GM19035 (cell line): ENCODE results near the gene TMEM198.

Experiments used
- ATAC-seq: cut with Tn5 transposase; IDR thresholded peaks from one replicate; pipeline ENCODE4 v1.9.1; 2021; ENCODE audit not compliant: unreplicated experiment

Gene TMEM198

GRCh38 chr2:219561179-219562048, 17.6 kb downstream of the TMEM198 start:
- ATAC-seq, result no peak

DNA sequence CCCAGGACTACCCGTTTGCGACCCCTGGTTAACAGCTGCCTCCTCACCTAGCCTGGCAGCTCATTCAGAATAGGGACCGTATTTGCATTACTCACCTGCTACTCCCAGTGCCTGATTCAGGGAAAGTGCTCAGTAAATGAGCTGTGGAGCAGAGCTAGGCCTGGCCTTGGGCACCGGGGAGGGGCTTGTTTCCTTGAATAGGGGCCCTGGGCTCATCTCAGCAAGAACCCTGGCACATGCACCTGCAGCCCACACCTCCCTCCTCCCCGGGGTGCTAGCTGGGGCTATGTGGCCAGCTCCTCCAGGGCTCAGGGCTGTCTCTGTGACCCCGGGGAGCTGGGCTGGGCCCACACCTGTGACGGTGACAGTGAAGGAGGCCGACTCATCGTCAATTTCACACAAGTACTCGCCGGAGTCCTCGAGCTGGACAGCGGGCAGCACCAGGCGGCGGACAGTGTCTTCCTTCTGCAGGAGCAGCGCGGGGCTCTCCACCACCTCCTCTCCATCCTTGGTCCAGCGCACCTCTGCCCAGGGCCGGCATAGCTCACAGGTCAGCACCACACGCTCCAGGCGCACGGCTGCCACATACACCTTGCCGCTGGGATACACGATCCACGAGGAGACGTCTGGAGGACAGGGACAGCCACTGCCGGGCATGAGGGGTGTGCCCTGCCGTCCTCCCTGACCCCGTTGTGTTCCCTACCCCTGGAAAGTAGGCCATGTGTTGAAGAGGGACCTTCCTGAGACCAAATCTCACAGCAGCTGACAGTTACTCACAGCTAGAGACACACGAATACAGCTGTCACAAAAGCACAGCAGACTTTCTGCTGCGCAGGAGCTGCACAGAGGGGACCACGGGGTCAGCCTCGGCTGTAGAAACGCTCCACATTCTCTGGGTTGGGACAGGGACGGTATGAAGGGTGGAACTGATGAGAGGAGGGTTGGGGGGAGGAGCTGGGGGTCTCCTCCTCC, 18.5 kb downstream of the TMEM198 start:
- ATAC-seq, result no peak

DNA sequence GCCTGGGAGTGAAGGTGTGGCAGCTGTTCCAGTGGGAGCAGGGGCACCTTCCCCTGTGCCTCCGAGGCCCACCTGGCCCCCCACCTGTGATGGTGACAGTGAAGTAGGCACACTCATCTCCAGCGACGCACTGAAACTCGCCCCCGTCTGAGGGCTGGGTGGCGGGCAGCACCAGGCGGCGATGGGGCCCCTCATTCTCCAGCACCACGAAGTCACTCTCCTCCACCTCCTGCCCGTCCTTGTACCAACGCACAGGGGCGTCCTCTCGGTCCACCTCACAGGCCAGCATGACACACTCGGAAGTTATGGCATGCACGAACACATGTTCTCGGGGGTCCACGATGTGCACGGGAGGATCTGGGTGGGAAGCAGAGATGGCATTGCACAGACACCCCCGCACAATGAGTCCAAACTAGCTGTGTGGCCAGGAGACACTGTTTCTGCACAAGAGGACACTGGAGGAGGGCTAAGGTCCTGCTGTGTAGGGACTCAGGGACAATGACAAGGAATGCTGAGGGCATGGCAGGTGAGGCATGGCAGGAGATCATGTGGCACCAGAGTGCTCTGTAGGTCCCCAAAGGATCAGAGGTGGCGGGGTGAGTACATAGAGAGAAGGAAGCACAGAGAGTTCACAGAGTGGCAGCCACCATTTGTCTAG, 19.6 kb downstream of the TMEM198 start:
- ATAC-seq, result no peak

DNA sequence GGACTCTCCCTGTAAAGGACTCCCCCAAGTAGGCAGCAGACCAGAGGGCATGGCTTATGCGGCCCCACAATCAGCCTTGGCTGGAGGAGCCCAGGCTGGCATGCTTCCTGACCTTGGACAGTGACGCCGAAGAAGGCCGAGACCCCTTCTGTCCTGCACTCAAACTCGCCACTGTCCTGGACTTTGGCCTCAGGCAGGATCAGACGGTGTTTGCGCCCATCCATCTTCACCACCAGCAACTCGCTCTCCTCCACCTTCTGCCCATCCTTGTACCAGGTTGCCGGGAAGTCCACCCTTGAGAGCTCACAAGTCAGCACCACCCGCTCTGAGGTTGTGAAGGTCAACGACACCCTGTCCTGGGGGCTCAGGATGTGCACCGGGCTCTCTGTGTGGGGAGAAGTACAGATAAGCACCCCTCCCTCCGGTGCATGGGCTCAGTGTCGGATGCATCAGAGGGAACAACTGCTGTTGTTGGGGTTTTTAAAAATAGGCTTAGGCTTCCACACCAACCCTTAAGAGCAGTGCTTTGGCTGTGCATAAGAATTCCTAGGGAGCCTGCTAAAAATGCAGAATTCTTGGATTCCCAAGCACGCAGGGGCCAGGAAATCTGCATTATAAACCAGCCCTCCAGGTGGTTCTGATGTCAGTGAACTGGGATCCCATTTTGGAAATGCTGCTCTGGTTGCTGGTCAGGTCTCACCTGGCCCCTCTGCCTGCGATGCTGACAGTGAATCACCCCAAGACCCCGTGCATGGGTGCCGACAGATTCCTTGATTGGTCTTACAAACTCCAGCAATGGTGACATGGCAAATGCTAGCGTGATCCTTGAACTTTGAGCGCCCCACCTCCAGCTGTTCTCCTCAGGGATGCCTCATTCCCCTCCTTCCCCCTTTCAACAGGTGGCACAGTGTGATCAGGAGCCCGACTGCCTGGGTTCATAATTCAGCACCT, 21.6 kb downstream of the TMEM198 start:
- ATAC-seq, result no peak

DNA sequence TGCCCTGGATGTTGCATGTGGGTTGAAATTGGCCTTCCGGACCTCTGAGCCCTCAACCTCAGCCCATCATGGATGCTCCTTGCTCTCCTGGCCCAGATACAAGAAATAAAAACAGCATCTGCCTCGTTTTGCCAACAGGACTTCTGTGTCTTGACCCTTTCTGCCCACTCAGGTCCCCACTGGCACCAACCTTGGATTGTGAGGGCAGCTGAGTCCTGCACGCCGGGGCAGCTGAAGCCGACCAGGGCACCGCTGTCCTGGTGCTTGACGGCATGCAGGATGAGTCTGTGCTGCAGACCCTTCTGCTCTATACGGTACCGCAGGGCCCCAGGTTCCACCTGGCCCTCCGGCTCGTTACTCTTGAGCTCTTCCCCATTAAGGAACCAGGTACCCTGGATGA, 22.8 kb downstream of the TMEM198 start:
- no peak for ATAC-seq

DNA sequence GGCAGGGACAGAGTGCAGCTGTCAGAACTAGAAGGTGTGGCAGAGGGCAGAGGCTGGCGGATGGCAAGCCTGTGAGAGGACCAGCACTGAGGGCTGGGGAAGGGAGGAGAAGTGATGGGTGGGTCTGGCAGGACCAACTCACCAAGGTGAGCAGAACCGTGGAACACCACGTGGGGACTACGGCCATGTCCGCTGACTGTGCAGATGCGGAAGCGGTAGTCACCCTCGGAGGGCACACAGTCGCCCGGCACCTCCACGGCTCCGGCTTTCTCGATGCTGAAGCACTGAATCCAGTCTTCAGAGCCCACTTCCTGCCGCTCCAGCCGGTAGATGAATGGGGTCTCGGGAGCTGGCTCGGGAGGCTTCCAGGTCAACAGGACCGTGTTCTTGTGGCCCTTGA, 23.3 kb downstream of the TMEM198 start:
- no peak for ATAC-seq

GRCh38 chr2:219567791-219568361, 24.0 kb downstream of the TMEM198 start:
- no peak for ATAC-seq

- no peak for ATAC-seq
Observed at GRCh38 chr2:219569041-219569440, 25.2 kb downstream of the TMEM198 start.

DNA sequence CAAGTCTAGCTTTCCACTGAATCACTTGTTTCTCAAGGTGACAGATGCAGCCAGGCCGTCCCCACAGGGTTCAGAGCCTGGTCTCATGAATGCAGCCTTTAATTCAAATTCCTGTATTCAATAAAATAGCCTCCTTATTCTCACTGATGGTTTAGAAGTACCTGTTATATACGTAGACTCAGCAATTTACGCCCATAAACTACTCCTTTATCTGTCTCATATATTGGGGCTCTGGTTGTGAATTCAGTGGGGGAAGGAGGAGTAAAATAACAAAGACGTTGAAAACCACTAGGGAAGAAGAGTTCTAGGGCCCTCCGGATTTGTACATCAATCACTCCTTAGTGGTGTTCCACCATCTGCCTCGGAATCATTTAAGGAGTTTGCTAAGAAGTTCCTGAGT, 25.8 kb downstream of the TMEM198 start:
- no peak for ATAC-seq

GRCh38 chr2:219570194-219570923, 26.5 kb downstream of the TMEM198 start:
- no peak for ATAC-seq

DNA sequence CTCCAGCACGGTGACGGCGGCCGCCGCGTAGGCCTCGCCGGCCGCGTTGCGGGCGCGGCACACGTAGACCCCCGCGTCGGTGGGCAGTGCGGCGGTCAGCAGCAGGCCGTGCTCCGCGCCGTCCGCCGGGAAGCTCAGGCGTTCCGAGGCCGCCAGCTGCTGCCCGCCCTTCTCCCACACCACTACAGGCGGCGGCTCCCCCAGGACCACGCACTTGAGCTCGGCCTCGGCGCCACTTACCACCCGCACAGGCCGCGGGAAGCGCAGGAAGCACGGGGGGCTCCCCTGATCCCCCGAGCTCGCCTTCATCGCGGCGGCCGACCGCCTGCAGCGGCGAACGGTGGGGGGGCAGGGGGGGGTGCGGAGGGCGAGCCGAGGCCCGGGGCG, 27.1 kb downstream of the TMEM198 start:
- ATAC-seq, result no peak

DNA sequence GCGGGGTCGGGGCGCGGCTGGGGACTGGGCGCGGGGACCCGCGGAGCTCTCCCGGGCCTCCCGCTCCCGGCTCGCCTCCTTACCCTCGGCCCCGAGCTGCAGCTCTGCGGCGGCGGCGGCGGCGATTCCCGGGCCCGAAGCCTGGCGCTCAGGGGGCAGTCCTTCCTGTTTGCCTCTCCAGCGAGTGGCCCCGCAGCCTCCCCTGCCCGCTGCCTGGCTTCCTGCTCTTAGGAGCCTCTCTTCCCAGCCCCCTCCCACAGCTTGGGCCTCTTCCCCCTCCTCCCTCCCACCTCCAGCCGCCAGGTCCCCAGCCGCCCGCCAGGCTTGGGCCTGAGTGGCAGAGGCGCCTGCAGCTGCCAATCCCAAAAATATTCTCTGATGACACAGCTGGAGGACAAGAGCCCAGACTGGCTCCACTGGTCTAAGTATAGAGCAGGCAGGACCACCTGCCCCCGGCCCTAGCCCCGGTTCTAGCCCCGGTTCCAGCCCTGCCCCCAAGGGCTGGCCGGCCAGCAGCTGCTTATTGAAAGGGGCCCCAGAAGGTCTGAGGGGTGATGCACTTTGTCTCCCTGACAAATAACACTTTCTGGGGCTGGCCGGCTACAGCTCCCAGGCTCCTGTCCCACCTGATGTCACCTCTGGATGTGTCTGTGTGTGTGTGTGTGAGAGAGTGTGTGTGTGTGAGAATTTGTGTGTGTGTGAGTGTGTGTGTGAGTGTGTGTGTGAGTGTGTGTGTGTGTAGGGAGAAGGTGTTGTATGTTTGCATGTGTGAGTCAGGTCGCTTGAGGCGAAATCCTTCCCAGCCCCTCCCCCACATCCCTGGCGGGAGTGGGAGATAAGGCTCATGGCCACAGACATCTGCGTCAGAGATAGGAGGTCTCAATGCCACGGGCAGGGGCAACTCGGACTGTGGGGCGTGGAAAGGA, 27.7 kb downstream of the TMEM198 start, which contains the start of gene OBSL1:
OBSL1 (minus strand) TSS at position 229 of the 926 bp plus-strand sequence. CDS start 307 bp downstream, outside the sequence.
- ATAC-seq, result no peak

GRCh38 chr2:219572237-219573001, 28.6 kb downstream of the TMEM198 start, which contains the start of gene INHA:
Gene INHA, plus strand, starts transcription at chr2:219572310. Its CDS starts 65 bp downstream, at chr2:219572375.
- ATAC-seq, result no peak

DNA sequence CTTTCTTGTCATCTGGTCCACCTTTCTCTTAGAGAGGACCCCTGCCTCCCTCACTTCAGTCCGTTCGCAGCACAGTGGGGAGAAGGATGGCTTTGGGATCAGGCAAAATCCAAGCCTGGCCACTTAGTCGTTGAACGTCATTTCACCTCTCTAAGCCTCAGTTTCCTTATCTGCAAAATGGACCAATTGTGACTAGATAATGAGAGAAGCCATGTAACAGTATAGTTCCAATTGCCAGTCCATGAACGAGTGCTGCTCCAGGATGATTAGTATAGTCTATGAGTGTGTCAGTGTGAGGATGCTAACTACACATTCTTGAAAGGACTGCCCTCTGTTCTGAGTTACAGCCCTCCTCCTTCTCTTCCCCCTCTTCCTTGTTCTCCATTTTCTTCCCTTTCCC, 29.3 kb downstream of the TMEM198 start:
- no peak for ATAC-seq

GRCh38 chr2:219574484-219575311, 30.9 kb downstream of the TMEM198 start:
- ATAC-seq, result no peak
